ENCODE data around the gene CCL11. TPM values are rescaled to one million over a fixed set of nuclear protein-coding genes. Genes with fewer than 3 reads are reported as not detected.

CCL11 gene
- total RNA-seq, 1 donor from 2014 or later, result not detected

DNA sequence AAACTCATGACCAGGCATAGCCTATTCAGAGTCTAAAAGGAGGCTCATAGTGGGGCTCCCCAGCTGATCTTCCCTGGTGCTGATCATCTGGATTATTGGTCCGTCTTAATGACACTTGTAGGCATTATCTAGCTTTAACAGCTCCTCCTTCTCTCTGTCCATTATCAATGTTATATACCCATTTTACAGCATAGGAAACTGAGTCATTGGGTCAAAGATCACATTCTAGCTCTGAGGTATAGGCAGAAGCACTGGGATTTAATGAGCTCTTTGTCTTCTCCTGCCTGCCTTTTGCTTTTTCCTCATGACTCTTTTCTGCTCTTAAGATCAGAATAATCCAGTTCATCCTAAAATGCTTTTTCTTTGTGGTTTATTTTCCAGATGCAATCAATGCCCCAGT, 29.7 kb upstream of the CCL11 start:
- DNase-seq (ENCODE audit: extremely low read depth, low read depth, low spot score), result no peak

DNA sequence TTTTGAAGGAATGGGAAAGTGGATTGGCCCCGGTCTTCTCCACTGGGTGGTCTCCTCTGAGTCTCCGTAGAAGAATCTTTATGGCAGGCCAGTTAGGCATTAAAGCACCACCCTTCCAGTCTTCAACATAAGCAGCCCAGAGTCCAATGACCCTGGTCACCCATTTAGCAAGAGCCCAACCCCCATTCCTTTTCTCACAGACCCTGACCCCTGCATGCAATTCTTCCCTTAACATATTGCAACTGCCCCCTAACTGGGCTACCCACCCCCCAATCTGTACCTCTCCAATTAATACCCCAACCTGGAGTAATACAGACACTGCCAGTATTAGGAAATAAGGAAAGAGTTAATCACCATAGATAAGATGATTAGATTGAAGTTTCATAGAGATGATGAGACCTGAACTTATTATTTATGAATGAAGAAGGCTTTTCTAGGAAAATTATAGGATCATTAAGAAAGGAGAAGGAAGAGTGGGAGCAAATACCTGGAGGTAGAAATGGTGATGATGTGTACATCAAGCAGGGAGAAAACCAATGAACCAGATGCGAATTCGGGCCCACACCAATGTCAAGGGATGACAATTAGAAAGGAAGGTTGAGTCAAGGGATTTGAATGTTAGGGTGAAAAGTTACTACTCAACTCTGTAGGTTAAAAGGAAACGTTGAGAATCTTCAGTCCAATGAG, 28.1 kb upstream of the CCL11 start:
- no peak for DNase-seq (ENCODE audit: extremely low read depth, low read depth, low spot score)

DNA sequence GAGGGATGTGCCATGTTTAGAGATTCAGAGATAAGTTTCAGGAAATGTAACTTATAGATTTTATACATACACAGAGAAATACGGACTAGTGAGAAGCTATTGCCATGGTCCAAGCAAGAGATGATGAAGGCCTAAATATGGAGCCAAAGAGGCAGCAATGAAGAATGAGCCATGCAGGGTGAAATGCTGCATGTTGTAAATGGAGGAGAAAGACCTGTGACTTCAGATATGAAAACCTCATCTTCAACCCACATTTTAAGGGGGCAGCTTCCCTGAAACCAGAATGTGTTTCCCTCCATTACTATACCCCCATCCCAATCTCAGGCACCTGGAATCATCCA, 27.6 kb upstream of the CCL11 start:
- no peak for DNase-seq (ENCODE audit: extremely low read depth, low read depth, low spot score)

DNA sequence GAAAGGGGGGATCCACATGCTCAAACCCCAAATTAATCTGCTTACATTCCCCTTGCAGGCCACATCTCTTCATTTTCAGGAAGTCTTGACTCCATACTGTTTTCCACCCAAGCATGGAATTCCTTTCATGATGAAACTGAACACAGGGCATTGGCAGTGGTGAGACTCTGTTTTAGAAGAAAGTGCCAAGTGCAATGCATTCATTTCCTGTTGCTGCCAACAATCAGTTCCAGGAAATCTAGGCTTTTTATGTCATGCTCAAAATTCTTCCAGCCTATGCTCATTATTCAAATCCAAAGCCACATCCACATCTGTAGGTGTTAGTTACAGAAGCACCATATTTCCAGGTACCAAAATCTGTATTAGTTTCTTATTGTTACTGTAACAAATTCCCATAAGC, 26.4 kb upstream of the CCL11 start:
- DNase-seq (ENCODE audit: extremely low read depth, low read depth, low spot score), result no peak

DNA sequence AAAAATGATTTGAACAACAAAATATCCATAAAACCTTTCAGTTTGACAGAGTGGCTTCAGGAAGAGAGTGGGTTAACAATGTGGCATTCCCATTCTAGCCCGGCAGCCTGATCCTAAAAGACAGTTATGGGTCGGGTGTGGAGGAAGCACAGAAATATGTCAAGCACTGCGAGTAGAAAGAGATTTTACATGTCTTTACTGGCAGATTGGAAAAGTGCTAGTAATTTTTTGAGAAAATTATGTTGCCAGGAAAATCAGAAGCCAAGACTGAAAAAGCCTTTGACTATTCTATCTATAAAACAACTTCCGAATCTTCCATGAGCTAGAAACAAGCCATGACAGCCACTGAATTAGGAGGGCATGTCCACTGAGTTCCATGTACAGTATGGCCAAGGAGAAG, 24.7 kb upstream of the CCL11 start:
- DNase-seq (ENCODE audit: extremely low read depth, low read depth, low spot score), result no peak

GRCh38 chr17:34261568-34262337, 23.8 kb upstream of the CCL11 start:
- no peak for DNase-seq (ENCODE audit: extremely low read depth, low read depth, low spot score)

GRCh38 chr17:34265711-34266110, 19.8 kb upstream of the CCL11 start:
- no peak for DNase-seq (ENCODE audit: extremely low read depth, low read depth, low spot score)

GRCh38 chr17:34269969-34270368, 15.6 kb upstream of the CCL11 start, which contains the start of gene CCL7:
TSS of gene CCL7 (plus strand) at chr17:34270221. CDS start at chr17:34270291, 70 bp downstream.
- no peak for DNase-seq (ENCODE audit: extremely low read depth, low read depth, low spot score)

GRCh38 chr17:34275881-34276280, 9.7 kb upstream of the CCL11 start:
- DNase-seq (ENCODE audit: extremely low read depth, low read depth, low spot score), result peak; percentile 75

GRCh38 chr17:34276826-34277225, 8.7 kb upstream of the CCL11 start:
- DNase-seq (ENCODE audit: extremely low read depth, low read depth, low spot score), result no peak

DNA sequence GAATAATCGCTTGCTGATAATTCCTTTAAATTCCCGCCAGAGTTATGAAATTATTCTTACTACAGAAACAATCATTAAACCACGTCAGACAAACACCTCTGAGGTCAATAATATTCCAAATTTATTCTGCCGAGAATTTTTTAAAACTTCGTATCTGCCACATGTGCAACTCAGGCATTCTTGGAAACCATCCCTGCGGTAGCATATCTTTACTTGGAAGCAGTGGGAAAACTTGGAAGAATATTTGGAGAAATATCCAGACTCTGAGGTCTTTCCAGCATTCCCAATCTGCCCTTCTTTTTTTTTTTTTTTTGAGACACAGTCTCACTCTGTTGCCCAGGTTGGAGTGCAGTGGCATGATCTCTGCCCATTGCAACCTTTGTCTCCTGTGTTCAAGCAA, 2.0 kb upstream of the CCL11 start:
- DNase-seq (ENCODE audit: extremely low read depth, low read depth, low spot score), result no peak

GRCh38 chr17:34287875-34288274, 2.3 kb downstream of the CCL11 start:
- no peak for DNase-seq (ENCODE audit: extremely low read depth, low read depth, low spot score)

GRCh38 chr17:34290586-34290985, 5.0 kb downstream of the CCL11 start:
- no peak for DNase-seq (ENCODE audit: extremely low read depth, low read depth, low spot score)

DNA sequence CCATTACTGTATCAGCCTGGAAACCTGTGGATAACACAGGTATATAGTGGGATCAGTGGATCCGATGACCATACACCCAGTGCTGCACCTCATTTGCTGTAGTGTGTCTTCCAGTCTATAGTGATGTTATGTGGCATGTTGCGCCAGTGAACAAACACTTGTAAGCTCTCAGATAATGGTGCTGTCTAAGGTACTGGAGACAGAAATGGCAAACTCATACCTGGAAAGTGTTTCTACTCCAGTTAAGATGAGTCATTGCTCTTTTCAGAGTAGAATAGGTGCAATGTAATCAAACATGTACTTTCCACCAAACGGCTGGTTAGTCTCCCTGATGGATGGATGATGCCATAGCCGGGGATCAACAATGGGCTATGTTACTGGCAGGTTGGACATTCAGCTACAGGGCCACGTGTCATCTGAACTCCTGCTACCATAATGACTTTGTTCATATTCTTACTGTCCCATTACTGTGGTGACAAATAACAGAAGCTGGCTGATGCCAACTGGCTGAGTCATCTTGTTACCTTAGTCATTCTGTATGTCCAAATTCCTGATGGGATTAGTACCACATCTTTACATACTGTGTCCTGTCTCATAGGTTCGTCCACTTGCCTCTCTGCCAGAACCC, 6.3 kb downstream of the CCL11 start:
- no peak for DNase-seq (ENCODE audit: extremely low read depth, low read depth, low spot score)

- DNase-seq (ENCODE audit: extremely low read depth, low read depth, low spot score), result no peak
Observed at GRCh38 chr17:34299027-34299426, 13.5 kb downstream of the CCL11 start.

DNA sequence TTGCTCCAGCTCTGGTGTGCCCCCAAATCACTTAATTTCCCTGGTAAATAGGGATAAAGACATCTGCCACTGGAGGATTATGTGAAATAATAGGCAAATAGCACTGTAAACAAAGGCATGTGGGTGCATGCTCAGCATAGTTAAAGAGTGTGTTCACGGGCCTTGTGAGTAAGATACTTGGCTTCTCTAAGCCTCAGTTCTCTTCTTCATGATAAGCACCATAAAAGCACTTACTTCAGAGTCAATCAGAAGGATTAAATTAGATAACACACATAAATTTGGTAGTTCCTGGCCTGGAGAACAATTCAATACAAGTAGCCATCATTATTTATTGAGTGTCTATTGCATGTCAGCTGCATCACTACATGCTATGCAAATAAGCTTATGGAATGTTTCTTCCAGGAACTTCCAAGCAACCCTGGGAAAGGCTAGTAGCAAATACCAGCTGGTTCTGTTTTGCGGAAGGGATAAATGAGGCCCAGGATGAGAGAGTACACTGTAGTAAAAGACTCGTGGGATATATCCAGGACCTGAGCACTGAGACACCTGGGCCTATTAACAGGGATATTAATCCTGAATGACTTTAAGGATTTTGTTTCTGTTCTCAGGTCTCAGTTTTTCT, 14.5 kb downstream of the CCL11 start:
- no peak for DNase-seq (ENCODE audit: extremely low read depth, low read depth, low spot score)

- no peak for DNase-seq (ENCODE audit: extremely low read depth, low read depth, low spot score)
Observed at GRCh38 chr17:34300652-34301370, 15.3 kb downstream of the CCL11 start.

GRCh38 chr17:34301986-34302385, 16.4 kb downstream of the CCL11 start:
- no peak for DNase-seq (ENCODE audit: extremely low read depth, low read depth, low spot score)

GRCh38 chr17:34302636-34303035, 17.1 kb downstream of the CCL11 start:
- DNase-seq (ENCODE audit: extremely low read depth, low read depth, low spot score), result no peak

DNA sequence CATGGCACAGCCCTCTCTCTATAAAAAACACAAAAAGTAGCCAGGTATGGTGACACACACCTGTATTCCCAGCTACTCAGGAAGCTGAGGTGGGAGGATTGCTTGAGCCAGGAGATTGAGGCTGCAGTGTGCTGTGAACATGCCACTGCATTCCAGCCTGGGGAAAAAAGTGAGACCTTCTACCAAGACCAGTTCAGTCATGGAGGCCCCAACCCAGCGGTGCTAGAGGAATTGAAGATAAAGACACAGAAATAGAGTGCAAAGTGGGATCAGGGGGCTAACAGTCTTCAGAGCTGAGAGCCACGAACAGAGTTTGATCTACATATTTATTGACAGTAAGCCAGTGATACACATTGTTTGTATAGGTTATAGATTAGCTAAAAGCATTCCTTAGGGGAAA, 18.1 kb downstream of the CCL11 start:
- no peak for DNase-seq (ENCODE audit: extremely low read depth, low read depth, low spot score)

DNA sequence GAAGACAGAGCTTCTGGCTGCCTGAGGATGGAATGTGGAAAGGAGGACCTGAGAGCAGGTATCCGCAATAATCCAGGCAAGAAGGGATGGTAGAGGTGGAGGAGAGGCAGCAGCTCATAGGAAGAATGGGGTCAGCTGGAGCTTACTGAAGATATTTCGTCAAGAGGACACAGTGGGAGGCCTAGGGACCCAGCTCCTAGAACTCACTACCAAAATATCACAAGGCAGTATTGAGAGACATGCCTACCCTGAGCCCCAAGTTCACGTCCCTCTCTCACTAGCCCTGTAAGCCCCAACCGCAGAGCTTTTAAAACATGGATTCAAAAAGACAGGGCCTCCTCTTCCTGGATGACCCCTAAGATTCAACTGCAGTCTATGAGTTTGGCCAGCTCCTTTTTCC, 19.5 kb downstream of the CCL11 start:
- DNase-seq (ENCODE audit: extremely low read depth, low read depth, low spot score), result no peak
